B cell (primary cell): ENCODE data around the gene MRPL34. TPM values are rescaled to one million over a fixed set of nuclear protein-coding genes. Genes with fewer than 3 reads are reported as not detected.

Source experiments
- ATAC-seq: fragments of 200-7000 bp; cut with Tn5 transposase; one replicate; pipeline ENCODE4 v1.10.0; 2021; ENCODE audit warnings: low read depth, mild to moderate bottlenecking, moderate number of reproducible peaks, moderate library complexity
- CTCF ChIA-PET: fragments of 350-600 bp; sonication (Branson Sonifier 250); formaldehyde crosslinking; loops from one replicate; lab custom pipeline; 2021; ENCODE audit warnings: antibody characterized with exemption, inconsistent platforms; lab: Charles Lee
- POLR2A ChIA-PET: fragments of 350-600 bp; sonication (Branson Sonifier 250); formaldehyde crosslinking; loops from one replicate; lab custom pipeline; 2021; ENCODE audit warnings: antibody characterized with exemption; lab: Charles Lee
- DNase-seq: peaks from one replicate; pipeline ENCODE4 v3.0.0; 2013
- H2AFZ ChIP-seq: 2 replicates; pipeline ENCODE4 v1.6.1; 2012; ENCODE audit warnings: mild to moderate bottlenecking, low read depth, low read length; ENCODE audit not compliant: insufficient read depth, poor library complexity, severe bottlenecking
- H3K27ac ChIP-seq, 2 donors: 1 replicate in 1 of 2; 2 replicates in 1 of 2; pipeline ENCODE4 v1.5.1; 2012 to 2013; ENCODE audit warnings: low read length in 2 of 2, mild to moderate bottlenecking in 2 of 2, moderate library complexity in 1 of 2
- H3K27me3 ChIP-seq, 4 experiments: fragments of 200-600 bp in 1 of 4; sonication (generic) in 1 of 4; replicated peaks in 1 of 4; 1 replicate in 2 of 4; 2 replicates in 2 of 4; pipeline versions ENCODE4 v1.6.1 to v1.7.0; 2013 to 2016; ENCODE audit warnings: low read length in 3 of 4, mild to moderate bottlenecking in 2 of 4, mixed read lengths in 1 of 4, moderate library complexity in 1 of 4; ENCODE audit not compliant: insufficient read depth in 4 of 4, control insufficient read depth in 3 of 4; ENCODE audit errors: control extremely low read depth in 1 of 4
- H3K36me3 ChIP-seq, 2 experiments: replicated peaks in 1 of 2; 1 replicate in 1 of 2; 2 replicates in 1 of 2; pipeline versions ENCODE4 v1.6.1 to v1.7.1; 2013; ENCODE audit warnings: low read length in 1 of 2; ENCODE audit not compliant: insufficient read depth in 2 of 2, control insufficient read depth in 1 of 2; ENCODE audit errors: control extremely low read depth in 1 of 2, extremely low read depth in 1 of 2
- H3K4me1 ChIP-seq, 2 donors: fragments of 200-600 bp in 1 of 2; sonication (generic) in 1 of 2; 1 replicate in 1 of 2; 2 replicates in 1 of 2; pipeline versions ENCODE4 v1.5.1 to v1.6.1; 2013 to 2017; ENCODE audit warnings: low read length in 2 of 2; ENCODE audit not compliant: control insufficient read depth in 2 of 2, insufficient read depth in 2 of 2
- H3K4me2 ChIP-seq: replicated peaks from 2 replicates; pipeline ENCODE3; 2012; ENCODE audit warnings: mild to moderate bottlenecking, low read depth, low read length; ENCODE audit not compliant: poor library complexity, severe bottlenecking
- H3K4me3 ChIP-seq, 5 experiments: fragments of 200-600 bp in 1 of 5; sonication (generic) in 1 of 5; 1 replicate in 3 of 5; 2 replicates in 2 of 5; pipeline versions ENCODE4 v1.5.1 to v1.7.0; 2011 to 2016; ENCODE audit warnings: low read length in 4 of 5, mild to moderate bottlenecking in 4 of 5, low read depth in 2 of 5, control low read depth in 1 of 5, moderate library complexity in 1 of 5; ENCODE audit not compliant: insufficient read depth in 1 of 5; ENCODE audit errors: control extremely low read depth in 1 of 5, extremely low read depth in 1 of 5
- H3K79me2 ChIP-seq: fragments of 200-600 bp; sonication (generic); one replicate; pipeline ENCODE4 v1.6.0; 2016; ENCODE audit warnings: low read length; ENCODE audit not compliant: control insufficient read depth, insufficient read depth
- H3K9ac ChIP-seq: fragments of 200-600 bp; sonication (generic); 2 replicates; pipeline ENCODE4 v1.6.1; 2017; ENCODE audit warnings: mild to moderate bottlenecking, low read length, moderate library complexity
- H3K9me3 ChIP-seq, 3 donors: one replicate each; pipeline versions ENCODE4 v1.6.1 to v1.7.1; 2013; ENCODE audit warnings: low read length in 2 of 3; ENCODE audit not compliant: control insufficient read depth in 2 of 3, insufficient read depth in 1 of 3; ENCODE audit errors: control extremely low read depth in 1 of 3
- H4K20me1 ChIP-seq: 2 replicates; pipeline ENCODE4 v1.6.0; 2012; ENCODE audit warnings: mild to moderate bottlenecking, low read length; ENCODE audit not compliant: insufficient read depth, control insufficient read depth, poor library complexity, severe bottlenecking
- H3K27ac Mint-ChIP-seq: one replicate; pipeline ENCODE4 v1.8.0; 2021; ENCODE audit warnings: mixed read lengths
- H3K27me3 Mint-ChIP-seq: one replicate; pipeline ENCODE4 v1.8.0; 2021; ENCODE audit warnings: mixed read lengths
- H3K4me1 Mint-ChIP-seq: one replicate; pipeline ENCODE4 v1.8.0; 2021; ENCODE audit warnings: mixed read lengths
- H3K4me3 Mint-ChIP-seq: one replicate; pipeline ENCODE4 v1.8.0; 2021; ENCODE audit warnings: mixed read lengths
- H3K9me3 Mint-ChIP-seq: one replicate; pipeline ENCODE4 v1.8.0; 2022; ENCODE audit warnings: mixed read lengths; ENCODE audit not compliant: insufficient read depth
- EZH2 ChIP-seq: IDR thresholded peaks from 2 replicates; pipeline ENCODE4 v1.6.1; 2012; ENCODE audit warnings: borderline replicate concordance, low read depth, mild to moderate bottlenecking, moderate library complexity, low read length; ENCODE audit not compliant: insufficient read depth, poor library complexity, severe bottlenecking
- WGBS: methylation state at CpG from one replicate; pipeline ENCODE4 v1.1.5; 2013; ENCODE audit warnings: missing lambda C conversion rate; ENCODE audit not compliant: insufficient coverage; 5-methylcytosine and 5-hydroxymethylcytosine counted together
- intact Hi-C: fragments of 100-400 bp; cut with micrococcal nuclease; formaldehyde crosslinking; loops from one replicate; pipeline ENCODE4 v1.10.0; 2022
- polyA plus RNA-seq: library from polyadenylated mRNA; depleted of rRNA; stranded (reverse); fragments of >200 nt; gene quantifications from 2 replicates; pipeline ENCODE4 v1.2.3, GENCODE V29; 2012
- total RNA-seq, 2 donors: library from RNA; stranded (reverse); fragments of 120-200 nt in 1 of 2; gene quantifications; 1 replicate in 1 of 2; 2 replicates in 1 of 2; pipeline versions ENCODE4 v1.2.3 to v1.2.4, GENCODE V29; 2013 to 2022
- TF ChIP-seq, protein P1 (sequence below): fragments of 200-600 bp; IDR thresholded peaks from one replicate; pipeline ENCODE4 v1.8.0; 2022; ENCODE audit warnings: antibody characterized with exemption, mild to moderate bottlenecking

MRPL34 gene
- total and polyA plus RNA-seq, 2 donors (not counting 1 experiment from before 2014, with no cell fraction given): 16.5 to 45.7 TPM

DNA sequence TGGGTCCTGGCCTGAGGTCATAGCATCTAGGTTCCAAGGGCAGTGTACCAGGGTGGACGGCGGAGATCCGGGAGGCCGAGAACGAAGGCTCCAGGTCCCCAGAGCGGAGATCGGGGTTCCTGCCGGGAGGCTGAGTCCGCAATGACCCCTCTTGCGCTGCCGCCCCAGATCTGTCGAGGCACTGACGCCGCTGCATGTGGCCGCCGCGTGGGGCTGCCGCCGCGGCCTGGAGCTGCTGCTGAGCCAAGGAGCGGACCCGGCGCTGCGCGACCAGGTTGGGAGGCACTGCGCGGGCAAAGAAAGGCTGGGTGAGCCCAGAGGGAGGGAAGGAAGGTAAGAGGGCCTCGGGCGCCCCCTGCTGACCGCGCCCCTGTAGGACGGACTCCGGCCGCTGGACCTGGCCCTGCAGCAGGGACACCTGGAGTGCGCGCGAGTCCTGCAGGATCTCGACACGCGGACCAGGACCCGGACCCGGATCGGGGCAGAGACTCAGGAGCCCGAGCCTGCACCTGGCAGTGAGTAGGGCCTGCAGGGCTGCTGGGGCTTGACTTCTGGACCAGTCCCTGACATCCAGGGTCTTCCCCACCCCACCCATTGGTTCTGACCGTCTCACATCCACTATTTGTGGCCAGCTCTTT lies 23.1 kb upstream of the MRPL34 start:
- intact Hi-C loops: loop anchor here (1.0 to 10.0 kb wide), 5 partner anchors 21 to 568 kb away; no protein-coding TSS in a partner anchor
- Histone ChIP-seq H3K4me2 (peak overlapping the region; percentile 92), H3K27ac (no peak overlapping the region), H3K4me3 (peak overlapping the region; percentile 48 to 92 (median 66)), H3K36me3 (peaks cover 0 to 13% of the 10 kb centered on the region in 2 experiments), H3K9me3 (no peaks in the 10 kb centered on the region), H3K27me3 (no peaks in the 10 kb centered on the region), H3K79me2 (no peaks in the 10 kb centered on the region), H3K4me1 (peaks cover 5 to 21% of the 10 kb centered on the region in 2 donors), H3K9ac (peak overlapping the region; percentile 78), H4K20me1 (no peaks in the 10 kb centered on the region), H2AFZ (peak overlapping the region; percentile 85)
- H3K27ac Mint-ChIP-seq: peak overlapping the region; percentile 63
- no peak for TF ChIP-seq EZH2
- TF ChIP-seq, protein P1, sequence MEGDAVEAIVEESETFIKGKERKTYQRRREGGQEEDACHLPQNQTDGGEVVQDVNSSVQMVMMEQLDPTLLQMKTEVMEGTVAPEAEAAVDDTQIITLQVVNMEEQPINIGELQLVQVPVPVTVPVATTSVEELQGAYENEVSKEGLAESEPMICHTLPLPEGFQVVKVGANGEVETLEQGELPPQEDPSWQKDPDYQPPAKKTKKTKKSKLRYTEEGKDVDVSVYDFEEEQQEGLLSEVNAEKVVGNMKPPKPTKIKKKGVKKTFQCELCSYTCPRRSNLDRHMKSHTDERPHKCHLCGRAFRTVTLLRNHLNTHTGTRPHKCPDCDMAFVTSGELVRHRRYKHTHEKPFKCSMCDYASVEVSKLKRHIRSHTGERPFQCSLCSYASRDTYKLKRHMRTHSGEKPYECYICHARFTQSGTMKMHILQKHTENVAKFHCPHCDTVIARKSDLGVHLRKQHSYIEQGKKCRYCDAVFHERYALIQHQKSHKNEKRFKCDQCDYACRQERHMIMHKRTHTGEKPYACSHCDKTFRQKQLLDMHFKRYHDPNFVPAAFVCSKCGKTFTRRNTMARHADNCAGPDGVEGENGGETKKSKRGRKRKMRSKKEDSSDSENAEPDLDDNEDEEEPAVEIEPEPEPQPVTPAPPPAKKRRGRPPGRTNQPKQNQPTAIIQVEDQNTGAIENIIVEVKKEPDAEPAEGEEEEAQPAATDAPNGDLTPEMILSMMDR: peak; percentile 92
- peak; percentile 88 for DNase-seq
- ATAC-seq: peak; percentile 84
- no peaks in the 10 kb centered on the region for H3K9me3 Mint-ChIP-seq
- CTCF ChIA-PET: interaction anchor here (0.8 to 5.9 kb wide), 16 partner anchors 11 to 564 kb away, joined by 3 to 52 read pairs (median 5); partner anchors contain the start of genes BABAM1, MRPL34, USE1 and USHBP1
- peaks cover 8% of the 10 kb centered on the region for H3K4me1 Mint-ChIP-seq
- WGBS: 4% methylated on average over 45 of the region's 45 CpGs
- POLR2A ChIA-PET: interaction anchor here (0.6 to 1.5 kb wide), 6 partner anchors 18 to 99 kb away, joined by 3 to 12 read pairs (median 6); partner anchors contain the start of genes OCEL1, USE1 and USHBP1
- peak overlapping the region; percentile 93 for H3K4me3 Mint-ChIP-seq
- H3K27me3 Mint-ChIP-seq: no peaks in the 10 kb centered on the region
